ENCODE measurements around the gene CSF3. TPM values are rescaled to one million over a fixed set of nuclear protein-coding genes. Genes with fewer than 3 reads are reported as not detected.
A peak's percentile ranks its signal among the peaks of the same experiment; 100 is the strongest.

The CSF3 gene
- total and polyA plus RNA-seq, 4 donors, result 1.7 to 317 (median 5.4) TPM

DNA sequence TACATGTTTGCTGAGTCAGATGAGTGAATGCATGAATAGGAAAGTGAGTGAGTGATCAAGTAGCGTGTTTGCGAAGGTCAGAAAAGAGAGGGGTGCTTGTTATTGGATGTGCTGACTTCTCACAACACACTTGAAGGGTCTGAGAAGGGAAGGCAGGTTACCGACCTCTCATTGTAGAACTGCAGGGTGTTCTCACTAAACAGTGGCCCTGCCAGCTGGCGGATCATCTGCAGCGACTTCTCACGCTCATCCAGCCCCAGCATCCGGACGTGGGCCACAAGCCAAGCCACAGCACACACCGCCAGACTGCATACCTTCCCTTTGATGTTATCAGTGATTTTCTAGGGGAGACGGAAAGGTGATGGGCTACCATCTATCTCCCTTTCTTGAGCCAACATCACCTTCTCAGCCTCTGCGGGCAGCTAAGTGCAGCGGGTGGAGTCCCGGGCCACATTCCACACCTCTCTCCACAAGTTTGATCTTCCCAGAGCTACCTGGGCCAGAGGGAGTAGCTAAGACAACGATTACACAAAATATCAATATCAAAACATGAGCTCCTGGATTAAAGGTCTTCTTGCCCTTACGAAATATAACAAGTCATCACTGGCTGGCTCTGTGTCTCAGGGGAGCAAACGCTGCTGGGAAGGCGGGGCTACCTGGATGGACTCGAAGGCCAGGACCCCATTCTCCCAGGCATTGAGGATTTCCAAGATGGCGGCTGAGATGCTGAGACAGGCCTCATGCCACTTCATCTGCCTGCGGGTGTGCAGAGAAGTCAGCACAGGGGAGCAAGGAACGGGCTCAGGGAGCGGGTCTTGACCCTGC, 11.0 kb downstream of the CSF3 start:
- Histone ChIP-seq H3K4me3 (no peak overlapping the region), H3K27ac (ENCODE audit: low read depth in 1 of 2, low read length in 1 of 2) (peak overlapping the region in 1 of 2 donors; percentile 62), H3K36me3 (ENCODE audit: control insufficient read depth in 4 of 4, insufficient read depth in 4 of 4, low read length in 4 of 4) (peaks cover 13 to 46% (median 34%) of the 10 kb centered on the region in 4 donors), H3K4me1 (ENCODE audit: control insufficient read depth in 5 of 5, insufficient read depth in 5 of 5, low read length in 5 of 5) (peaks cover 0 to 21% (median 17%) of the 10 kb centered on the region in 5 donors), H3K9ac (ENCODE audit: insufficient read depth in 1 of 2, low read length in 2 of 2) (no peak overlapping the region), H3K27me3 (ENCODE audit: control insufficient read depth in 3 of 3, insufficient read depth in 3 of 3, low read length in 2 of 3) (no peaks in the 10 kb centered on the region), H3K9me3 (ENCODE audit: control insufficient read depth in 4 of 4, insufficient read depth in 3 of 4, low read length in 3 of 4) (no peaks in the 10 kb centered on the region)
- ATAC-seq (ENCODE audit: insufficient read depth, low FRiP score) (no peak), DNase-seq (peak in 1 of 3 donors; percentile 12)
- 57 to 73% methylated on average over 22 of the region's 22 CpGs for WGBS, 2 donors
- TF ChIP-seq, protein P1, sequence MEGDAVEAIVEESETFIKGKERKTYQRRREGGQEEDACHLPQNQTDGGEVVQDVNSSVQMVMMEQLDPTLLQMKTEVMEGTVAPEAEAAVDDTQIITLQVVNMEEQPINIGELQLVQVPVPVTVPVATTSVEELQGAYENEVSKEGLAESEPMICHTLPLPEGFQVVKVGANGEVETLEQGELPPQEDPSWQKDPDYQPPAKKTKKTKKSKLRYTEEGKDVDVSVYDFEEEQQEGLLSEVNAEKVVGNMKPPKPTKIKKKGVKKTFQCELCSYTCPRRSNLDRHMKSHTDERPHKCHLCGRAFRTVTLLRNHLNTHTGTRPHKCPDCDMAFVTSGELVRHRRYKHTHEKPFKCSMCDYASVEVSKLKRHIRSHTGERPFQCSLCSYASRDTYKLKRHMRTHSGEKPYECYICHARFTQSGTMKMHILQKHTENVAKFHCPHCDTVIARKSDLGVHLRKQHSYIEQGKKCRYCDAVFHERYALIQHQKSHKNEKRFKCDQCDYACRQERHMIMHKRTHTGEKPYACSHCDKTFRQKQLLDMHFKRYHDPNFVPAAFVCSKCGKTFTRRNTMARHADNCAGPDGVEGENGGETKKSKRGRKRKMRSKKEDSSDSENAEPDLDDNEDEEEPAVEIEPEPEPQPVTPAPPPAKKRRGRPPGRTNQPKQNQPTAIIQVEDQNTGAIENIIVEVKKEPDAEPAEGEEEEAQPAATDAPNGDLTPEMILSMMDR (IDR thresholded peaks at IDR 0.05; ENCODE audit: control extremely low read depth, extremely low read depth), result no peak

DNA sequence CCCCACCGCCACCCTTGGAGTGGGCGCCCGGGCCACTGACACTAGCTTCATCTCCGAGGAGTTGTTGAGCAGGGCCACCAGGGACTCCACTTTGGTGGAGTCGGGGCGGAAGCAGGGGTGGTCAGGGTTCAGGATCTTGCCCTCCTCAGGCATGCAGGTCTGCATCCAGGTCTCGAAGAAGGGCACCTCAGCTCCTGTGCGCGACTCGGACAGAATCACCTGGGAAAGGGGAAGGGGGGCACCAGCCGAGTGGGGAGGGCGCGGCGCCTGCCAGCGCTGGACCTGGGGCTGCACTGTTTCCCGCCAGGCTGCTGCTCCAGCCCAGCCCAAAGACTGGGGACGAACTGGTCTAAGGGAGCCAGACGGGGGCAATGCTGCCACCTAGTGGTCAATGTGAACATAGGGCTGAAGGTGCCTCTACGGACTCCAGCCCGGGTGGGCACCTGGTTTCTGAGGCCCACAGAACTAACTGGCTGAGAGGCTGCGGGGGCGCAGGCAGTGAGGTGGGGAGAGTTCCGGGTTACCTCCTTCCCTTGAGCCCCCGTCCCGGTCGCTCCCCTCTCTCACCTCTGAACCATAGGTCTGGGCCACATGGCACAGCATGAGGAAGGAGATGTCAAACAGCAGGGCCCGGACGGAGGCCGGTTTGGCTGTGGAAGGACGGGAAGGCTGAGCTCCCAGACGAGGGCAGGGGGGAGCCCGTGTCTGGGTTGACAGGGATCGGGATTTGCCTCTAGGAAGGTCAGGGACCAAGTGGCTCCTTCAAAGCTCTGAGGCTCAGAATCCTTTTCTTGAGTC, 11.8 kb downstream of the CSF3 start:
- 34 to 47% methylated on average over 33 of the region's 33 CpGs for WGBS, 2 donors
- TF ChIP-seq, protein P1 (IDR thresholded peaks at IDR 0.05; ENCODE audit: control extremely low read depth, extremely low read depth), result peak; percentile 87
- ATAC-seq (ENCODE audit: insufficient read depth, low FRiP score) (peak; percentile 63), DNase-seq (peak; percentile 84 to 87 (median 87))
- peaks cover 13 to 48% (median 41%) of the 10 kb centered on the region in 4 donors for H3K36me3 ChIP-seq (ENCODE audit: control insufficient read depth in 4 of 4, insufficient read depth in 4 of 4, low read length in 4 of 4)
- no peaks in the 10 kb centered on the region for H3K27me3 ChIP-seq (ENCODE audit: control insufficient read depth in 3 of 3, insufficient read depth in 3 of 3, low read length in 2 of 3)
- H3K9ac ChIP-seq (ENCODE audit: insufficient read depth in 1 of 2, low read length in 2 of 2), result no peak overlapping the region
- peak overlapping the region in 1 of 2 donors; percentile 62 for H3K27ac ChIP-seq (ENCODE audit: low read depth in 1 of 2, low read length in 1 of 2)
- H3K4me1 ChIP-seq (ENCODE audit: control insufficient read depth in 5 of 5, insufficient read depth in 5 of 5, low read length in 5 of 5), result peaks cover 0 to 21% (median 17%) of the 10 kb centered on the region in 5 donors
- no peaks in the 10 kb centered on the region for H3K9me3 ChIP-seq (ENCODE audit: control insufficient read depth in 4 of 4, insufficient read depth in 3 of 4, low read length in 3 of 4)
- no peak overlapping the region for H3K4me3 ChIP-seq

DNA sequence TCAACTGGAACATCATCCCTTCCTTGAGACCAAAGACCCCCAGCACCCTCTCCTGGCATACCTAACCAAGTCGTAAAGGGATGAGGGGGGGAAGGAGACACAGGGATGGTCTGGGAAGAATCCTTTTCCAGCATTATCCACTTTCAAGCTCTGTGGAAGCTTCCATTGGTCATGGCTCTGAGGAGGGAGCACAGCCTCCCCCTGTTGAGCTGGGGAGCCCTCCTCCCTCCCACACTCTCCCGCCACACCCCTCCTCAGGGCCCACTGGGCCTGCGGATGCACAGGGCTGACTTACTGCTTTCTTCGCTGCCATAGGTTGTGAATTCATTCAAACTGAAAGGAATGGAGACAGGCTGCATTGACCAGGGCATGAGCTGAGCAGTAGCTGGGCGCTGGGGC, 12.4 kb downstream of the CSF3 start:
- DNase-seq, result no peak
- 86 to 89% methylated on average over 5 of the region's 5 CpGs for WGBS, 2 donors
- TF ChIP-seq, protein P1 (IDR thresholded peaks at IDR 0.05; ENCODE audit: control extremely low read depth, extremely low read depth), result no peak
- H3K27me3 ChIP-seq (ENCODE audit: control insufficient read depth in 3 of 3, insufficient read depth in 3 of 3, low read length in 2 of 3), result no peaks in the 10 kb centered on the region
- H3K9ac ChIP-seq (ENCODE audit: insufficient read depth in 1 of 2, low read length in 2 of 2), result no peak overlapping the region
- no peak overlapping the region for H3K27ac ChIP-seq (ENCODE audit: low read depth in 1 of 2, low read length in 1 of 2)
- no peaks in the 10 kb centered on the region for H3K9me3 ChIP-seq (ENCODE audit: control insufficient read depth in 4 of 4, insufficient read depth in 3 of 4, low read length in 3 of 4)
- H3K4me3 ChIP-seq, result no peak overlapping the region
- no peak for ATAC-seq (ENCODE audit: insufficient read depth, low FRiP score)
- peaks cover 0 to 19% (median 12%) of the 10 kb centered on the region in 5 donors for H3K4me1 ChIP-seq (ENCODE audit: control insufficient read depth in 5 of 5, insufficient read depth in 5 of 5, low read length in 5 of 5)
- H3K36me3 ChIP-seq (ENCODE audit: control insufficient read depth in 4 of 4, insufficient read depth in 4 of 4, low read length in 4 of 4), result peaks cover 7 to 49% (median 43%) of the 10 kb centered on the region in 4 donors
